GM21515 (cell line): ENCODE measurements around the gene STAM.
"Not testable (repeated sequence)": the region's sequence is repeated elsewhere in the genome, so short reads cannot be mapped to it uniquely, and the experiment has no call there.

ENCODE experiments used
- ATAC-seq: cut with Tn5 transposase; IDR thresholded peaks from one replicate; pipeline ENCODE4 v1.9.1; 2021; ENCODE audit not compliant: unreplicated experiment

STAM gene

DNA sequence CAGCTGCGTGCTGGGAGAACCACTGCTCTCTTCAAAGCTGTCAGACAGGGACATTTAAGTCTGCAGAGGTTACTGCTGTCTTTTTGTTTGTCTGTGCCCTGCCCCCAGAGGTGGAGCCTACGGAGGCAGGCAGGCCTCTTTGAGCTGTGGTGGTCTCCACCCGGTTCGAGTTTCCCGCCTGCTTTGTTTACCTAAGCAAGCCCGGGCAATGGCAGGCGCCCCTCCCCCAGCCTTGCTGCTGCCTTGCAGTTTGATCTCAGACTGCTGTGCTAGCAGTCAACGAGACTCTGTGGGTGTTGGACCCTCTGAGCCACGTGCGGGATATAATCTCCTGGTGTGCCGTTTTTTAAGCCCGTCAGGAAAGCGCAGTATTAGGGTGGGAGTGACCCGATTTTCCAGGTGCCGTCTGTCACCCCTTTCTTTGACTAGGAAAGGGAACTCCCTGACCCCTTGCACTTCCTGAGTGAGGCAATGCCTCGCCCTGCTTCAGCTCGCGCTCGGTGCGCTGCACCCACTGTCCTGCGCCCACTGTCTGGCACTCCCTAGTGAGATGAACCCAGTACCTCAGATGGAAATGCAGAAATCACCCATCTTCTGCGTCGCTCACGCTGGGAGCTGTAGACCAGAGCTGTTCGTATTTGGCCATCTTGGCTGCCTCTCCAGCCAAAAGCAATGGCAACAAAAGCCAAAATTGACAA is 78.5 kb downstream of the STAM start:
- ATAC-seq: not testable (repeated sequence)

- ATAC-seq: no peak
Observed at GRCh38 chr10:17725703-17726102, 81.8 kb downstream of the STAM start.

- ATAC-seq: no peak
Observed at GRCh38 chr10:17729630-17730029, 85.7 kb downstream of the STAM start.

DNA sequence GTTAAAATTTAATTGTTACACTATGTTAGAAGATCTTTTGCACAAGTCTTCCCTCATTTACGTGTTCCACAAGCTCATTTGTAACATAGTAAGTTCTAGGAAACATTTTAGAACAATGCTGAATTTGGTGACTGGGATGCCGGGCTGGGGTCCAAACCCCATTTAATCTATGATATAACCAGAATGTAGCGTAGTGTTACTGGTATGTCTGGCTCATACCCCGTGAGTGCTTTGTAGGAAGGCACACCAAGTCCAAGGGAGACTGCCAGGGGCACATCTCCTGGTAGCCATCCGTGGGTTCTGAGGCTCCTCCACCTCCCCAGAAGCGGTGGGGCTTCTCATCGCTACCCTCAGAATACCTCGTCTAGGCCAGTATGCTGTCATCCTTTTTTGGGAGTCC is 86.7 kb downstream of the STAM start:
- no peak for ATAC-seq

DNA sequence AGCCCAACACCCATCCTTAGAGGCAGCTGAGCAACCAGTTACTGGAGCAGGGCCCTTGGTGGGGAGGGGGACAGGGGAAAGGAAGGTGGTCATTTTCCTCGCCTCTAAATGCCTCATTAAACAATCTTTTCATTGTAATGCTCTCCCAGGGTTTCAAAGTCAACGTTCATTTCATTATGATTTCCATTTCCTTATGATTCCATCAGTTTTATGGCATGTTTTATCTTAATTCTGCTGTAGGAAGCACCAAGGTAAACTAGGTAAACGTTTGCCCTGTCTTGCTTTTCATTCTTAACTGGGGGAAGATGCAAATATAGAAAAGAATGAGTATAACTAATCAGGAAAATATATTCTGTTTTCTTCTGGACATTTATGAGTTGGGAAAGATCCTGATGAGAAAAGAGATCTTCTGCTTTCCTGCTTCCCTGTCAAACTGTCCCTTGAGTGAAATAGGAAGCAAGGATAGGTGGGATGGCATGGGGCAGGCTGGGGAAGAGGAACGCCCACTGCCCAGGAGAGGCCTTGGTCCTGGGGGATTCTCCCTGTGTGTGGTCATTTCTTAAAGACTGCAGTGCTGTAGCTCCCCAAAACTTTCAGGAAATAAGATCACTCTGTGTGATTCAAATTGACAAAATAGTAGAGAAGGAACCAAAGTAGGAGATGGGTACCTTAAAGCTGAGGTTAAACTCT is 87.5 kb downstream of the STAM start:
- ATAC-seq: no peak

DNA sequence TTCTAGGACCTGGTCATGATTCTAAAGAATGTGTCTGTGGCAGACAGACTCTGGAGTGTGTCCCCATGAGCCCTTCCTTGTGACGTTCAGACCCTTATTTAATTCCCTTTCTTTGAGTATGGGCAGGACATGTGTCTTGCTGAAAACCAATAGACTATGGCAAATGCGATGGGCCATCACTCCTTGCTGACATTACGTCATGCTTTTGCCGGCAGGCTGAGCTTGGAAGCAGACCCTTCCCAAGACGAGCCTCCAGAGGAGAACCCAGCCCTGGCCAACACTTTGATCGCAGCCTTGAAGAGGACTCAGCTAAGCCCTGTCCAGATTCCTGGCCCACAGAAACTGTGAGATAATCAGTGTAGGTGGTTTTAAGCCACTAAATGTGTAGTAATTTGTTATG is 89.7 kb downstream of the STAM start:
- no peak for ATAC-seq

DNA sequence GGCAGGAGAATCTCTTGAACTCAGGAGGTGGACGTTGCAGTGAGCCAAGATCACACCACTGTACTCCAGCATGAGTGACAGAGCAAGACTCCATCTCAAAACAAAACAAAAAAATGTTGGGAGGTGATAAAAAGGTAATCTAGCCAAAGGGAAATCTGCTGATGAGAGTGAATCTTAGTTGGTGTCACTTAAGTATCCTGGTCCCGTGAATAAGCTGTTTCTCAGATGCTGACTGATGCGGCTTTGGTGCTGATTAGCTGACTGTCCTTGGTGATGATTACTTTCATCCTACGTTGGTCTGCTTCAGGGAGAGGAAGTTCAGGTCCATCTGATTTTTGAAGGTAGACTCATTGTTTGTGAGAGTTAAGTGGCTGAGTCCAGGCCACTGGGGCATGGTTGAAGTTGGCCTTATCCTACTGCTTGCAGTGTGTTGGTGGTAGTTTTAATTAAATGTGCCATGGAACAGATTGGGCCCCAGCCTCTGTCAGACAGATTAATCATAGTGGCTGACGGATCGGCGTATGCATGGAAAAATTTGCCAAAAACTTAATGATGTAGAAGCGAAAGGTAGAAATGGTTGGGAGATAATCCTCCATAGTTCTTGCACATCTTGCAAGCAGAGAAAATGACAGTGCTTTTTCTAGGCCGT is 90.6 kb downstream of the STAM start:
- no peak for ATAC-seq

DNA sequence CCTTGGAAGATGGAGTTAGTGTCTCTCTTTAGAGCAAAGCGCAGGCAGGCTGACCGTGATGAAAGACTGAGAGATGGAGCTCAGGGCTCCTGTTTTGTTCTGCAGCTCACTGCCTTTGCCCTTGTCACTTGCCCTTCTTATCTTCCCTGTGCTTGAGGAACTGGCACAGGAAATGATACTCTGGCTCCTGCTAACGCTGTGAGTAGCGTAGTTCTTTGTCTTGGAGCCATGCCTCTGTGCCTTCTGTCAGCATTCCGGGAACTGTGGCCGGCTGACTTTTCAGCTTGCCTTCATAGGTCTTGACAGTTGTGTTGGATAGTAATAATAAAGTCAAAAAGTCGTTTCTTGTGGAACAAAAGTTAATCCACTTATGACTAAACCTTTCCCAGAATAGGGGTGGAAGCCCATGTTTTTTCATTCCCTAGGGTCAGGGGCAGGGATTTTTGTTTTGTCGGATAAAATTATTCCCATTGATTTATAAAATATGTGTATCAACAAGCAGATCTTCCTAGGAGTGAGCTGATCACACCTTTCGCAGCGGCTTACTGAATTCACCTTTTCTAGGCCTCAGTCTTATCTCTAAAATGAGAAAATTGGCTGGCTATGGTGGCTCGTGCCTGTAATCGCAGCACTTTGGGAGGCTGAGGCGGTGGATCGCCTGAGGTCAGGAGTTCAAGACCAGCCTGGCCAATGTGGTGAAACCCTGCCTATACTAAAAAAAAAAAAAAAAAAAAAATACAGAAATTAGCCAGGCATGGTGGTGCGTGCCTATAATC is 91.4 kb downstream of the STAM start:
- ATAC-seq: no peak

- no peak for ATAC-seq
Observed at GRCh38 chr10:17736223-17736622, 92.3 kb downstream of the STAM start.

GRCh38 chr10:17737027-17737965 is 93.3 kb downstream of the STAM start:
- ATAC-seq: no peak

GRCh38 chr10:17740668-17741067 is 96.7 kb downstream of the STAM start:
- no peak for ATAC-seq

DNA sequence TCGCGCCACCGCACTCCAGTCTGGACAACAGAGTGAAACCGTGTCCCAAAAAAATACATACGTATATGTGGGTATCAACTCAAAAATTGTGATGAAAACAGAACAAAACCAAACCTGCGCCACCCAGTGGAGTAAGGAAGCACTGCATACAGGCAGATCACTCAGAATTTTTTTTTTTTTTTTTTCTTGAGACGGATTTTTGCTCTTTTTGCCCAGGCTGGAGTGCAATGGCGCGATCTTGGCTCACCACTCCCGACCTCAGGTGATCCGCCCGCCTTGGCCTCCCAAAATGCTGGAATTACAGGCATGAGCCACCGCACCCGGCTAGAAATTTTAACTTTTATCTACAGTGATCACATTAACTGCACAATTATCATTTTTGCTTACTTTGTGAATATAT is 99.0 kb downstream of the STAM start:
- ATAC-seq: peak; percentile 44

DNA sequence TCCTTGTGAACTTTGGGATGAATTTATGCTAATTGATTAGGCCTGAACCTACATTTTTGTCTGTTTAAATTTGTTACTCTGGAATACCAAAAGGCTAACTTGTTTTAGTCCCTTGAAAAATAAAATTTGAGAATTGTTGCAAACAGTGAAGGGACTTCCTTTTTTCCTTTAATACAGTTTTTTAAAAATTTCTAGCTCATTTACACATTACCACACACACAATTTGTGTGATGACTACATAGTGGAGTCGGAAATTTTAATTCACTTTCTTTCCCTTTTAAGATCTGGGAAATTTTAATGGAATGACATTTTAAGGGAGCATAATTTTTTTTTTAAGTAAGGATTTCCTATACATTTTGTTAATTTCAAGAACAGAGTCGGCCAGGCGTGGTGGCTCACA is 99.5 kb downstream of the STAM start:
- ATAC-seq: no peak

DNA sequence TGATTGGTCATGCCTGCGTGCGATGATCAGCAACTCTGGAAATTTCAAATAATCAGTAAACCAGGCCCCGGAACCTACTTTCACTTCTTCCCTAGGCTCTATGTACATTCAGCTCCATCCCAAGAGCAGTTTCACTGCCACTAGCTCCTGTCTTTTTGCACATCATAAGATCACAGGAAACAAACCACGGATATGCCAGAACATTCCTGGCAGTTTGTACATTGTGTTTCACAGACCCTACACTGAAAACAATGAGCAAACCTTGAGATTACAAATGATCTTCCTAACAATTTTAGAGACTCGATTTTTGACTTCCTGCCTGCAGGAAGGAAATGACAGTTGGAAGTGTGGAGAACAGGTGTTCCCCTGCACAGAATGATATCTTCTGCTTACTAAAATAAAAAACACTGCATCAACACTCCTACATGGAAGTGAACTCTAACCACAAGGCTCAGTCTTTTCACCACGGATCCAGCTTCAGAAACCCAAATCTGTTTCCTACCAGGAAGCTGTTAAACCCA is 100.5 kb downstream of the STAM start:
- no peak for ATAC-seq

DNA sequence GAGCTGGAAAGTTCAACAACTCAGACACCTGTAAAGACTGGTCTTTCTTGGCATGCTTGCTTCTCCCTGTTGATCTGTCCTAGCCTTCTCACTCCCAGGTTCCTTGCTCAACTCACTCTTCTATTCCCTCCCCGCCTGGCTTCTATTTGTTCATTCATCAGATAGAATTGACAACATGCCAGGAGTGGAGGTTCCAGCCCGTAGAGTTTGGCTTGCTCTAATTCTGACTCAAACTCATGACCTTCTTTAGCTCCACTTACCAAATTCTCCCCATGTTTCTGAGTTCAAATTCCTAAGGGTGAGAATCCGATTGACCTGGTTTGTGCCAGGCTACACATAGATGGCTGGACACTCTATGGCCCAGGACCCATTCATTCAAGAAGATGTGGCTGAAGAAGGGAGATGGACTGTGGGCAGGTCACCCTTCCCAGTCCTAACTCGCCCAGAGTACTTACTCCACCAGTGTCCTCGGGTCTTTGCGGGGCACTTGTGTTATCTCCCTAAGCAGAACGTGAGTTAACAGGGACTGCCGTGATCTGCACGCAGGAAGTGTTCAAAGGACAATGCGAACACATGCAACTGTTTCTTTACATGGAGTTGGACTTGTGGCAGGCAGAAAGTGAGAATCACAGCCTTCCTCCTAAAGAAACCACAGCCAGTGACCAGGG is 104.1 kb downstream of the STAM start:
- ATAC-seq: no peak

DNA sequence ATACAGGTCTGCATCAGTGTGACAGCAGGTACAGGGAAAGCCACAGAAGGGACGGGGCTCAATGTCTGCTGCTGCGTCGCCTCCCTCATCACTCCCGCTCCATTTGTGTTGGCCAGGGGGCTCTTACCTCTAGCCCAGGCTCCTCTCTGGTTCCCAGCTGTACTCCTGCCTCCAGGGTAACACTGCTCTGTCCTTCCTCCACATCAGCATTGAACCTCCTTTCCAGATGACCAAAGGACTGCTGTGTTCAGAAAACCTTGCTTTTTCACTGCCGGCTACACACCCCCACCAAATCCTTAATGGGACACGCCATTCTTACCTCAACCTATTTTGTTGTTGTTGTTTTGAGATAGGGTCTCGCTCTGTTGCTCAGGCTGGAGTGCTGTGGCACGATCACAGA is 105.9 kb downstream of the STAM start:
- ATAC-seq: no peak

GRCh38 chr10:17751781-17752445 is 108.0 kb downstream of the STAM start, which contains the start of gene TMEM236:
Gene TMEM236, plus strand, starts transcription at chr10:17752201. Its CDS starts 95 bp downstream, at chr10:17752296.
- no peak for ATAC-seq

- peak; percentile 97 for ATAC-seq
Observed at GRCh38 chr10:17756557-17757217, 112.7 kb downstream of the STAM start.
